Measurements from ENCODE around the gene RASEF.

GRCh38 chr9:82930116-82930515, 132.8 kb downstream of the RASEF start:
- TF ChIP-seq CTCF (IDR thresholded peaks at IDR 0.05) (no peak), POLR2A (IDR thresholded peaks at IDR 0.05) (no peak)
